Keratinocyte (primary cell): ENCODE measurements around the gene SNX30. TPM values are rescaled to one million over a fixed set of nuclear protein-coding genes. Genes with fewer than 3 reads are reported as not detected.

Experiments used
- DNase-seq: peaks from one replicate; pipeline ENCODE4 v3.0.0-alpha.2; 2011; ENCODE audit warnings: low read depth, missing footprints, low spot score
- FAIRE-seq: peaks from 2 replicates; lab custom pipeline; 2011; peaks lifted over from hg19 to GRCh38; lab: Jason Lieb, UNC
- H2AFZ ChIP-seq: 2 replicates; pipeline ENCODE4 v1.6.0; 2012; ENCODE audit warnings: low read length, control low read depth, inconsistent platforms; ENCODE audit not compliant: control insufficient read depth
- H3K27ac ChIP-seq: 2 replicates; pipeline ENCODE4 v1.5.1; 2011; ENCODE audit warnings: low read length; ENCODE audit not compliant: control insufficient read depth, insufficient read depth
- H3K27me3 ChIP-seq: 3 replicates; pipeline ENCODE4 v1.6.0; 2011; ENCODE audit warnings: low read length; ENCODE audit not compliant: control insufficient read depth, insufficient read depth; ENCODE audit errors: extremely low read depth
- H3K36me3 ChIP-seq, 2 experiments: 2 replicates in 1 of 2; 3 replicates in 1 of 2; pipeline ENCODE4 v1.5.1; 2011; ENCODE audit warnings: low read length in 2 of 2, mild to moderate bottlenecking in 1 of 2; ENCODE audit not compliant: control insufficient read depth in 2 of 2, insufficient read depth in 2 of 2; ENCODE audit errors: extremely low read depth in 1 of 2
- H3K4me1 ChIP-seq: 3 replicates; pipeline ENCODE4 v1.5.1; 2011; ENCODE audit warnings: low read length; ENCODE audit not compliant: control insufficient read depth, insufficient read depth; ENCODE audit errors: extremely low read depth
- H3K4me2 ChIP-seq: 3 replicates; pipeline ENCODE4 v1.6.0; 2011; ENCODE audit warnings: low read depth, low read length; ENCODE audit not compliant: control insufficient read depth, insufficient read depth; ENCODE audit errors: extremely low read depth
- H3K4me3 ChIP-seq, 3 experiments: fragments of 200-600 bp in 1 of 3; sonication (generic) in 1 of 3; 2 replicates in 2 of 3; 3 replicates in 1 of 3; pipeline ENCODE4 v1.5.1; 2011 to 2016; ENCODE audit warnings: low read length in 3 of 3, mild to moderate bottlenecking in 3 of 3, control low read depth in 2 of 3, inconsistent platforms in 1 of 3, low read depth in 1 of 3, mixed read lengths in 1 of 3, mixed run types in 1 of 3, moderate library complexity in 1 of 3; ENCODE audit not compliant: control insufficient read depth in 2 of 3, insufficient read depth in 2 of 3; ENCODE audit errors: extremely low read depth in 1 of 3
- H3K79me2 ChIP-seq: 2 replicates; pipeline ENCODE4 v1.6.0; 2012; ENCODE audit warnings: low read length; ENCODE audit not compliant: control insufficient read depth, insufficient read depth
- H3K9ac ChIP-seq: 3 replicates; pipeline ENCODE4 v1.6.0; 2011; ENCODE audit warnings: low read length; ENCODE audit not compliant: control insufficient read depth, insufficient read depth; ENCODE audit errors: extremely low read depth
- H3K9me1 ChIP-seq: 3 replicates; pipeline ENCODE4 v1.6.0; 2011; ENCODE audit warnings: low read length; ENCODE audit not compliant: control insufficient read depth, insufficient read depth; ENCODE audit errors: extremely low read depth
- H3K9me3 ChIP-seq: 2 replicates; pipeline ENCODE4 v1.5.1; 2012; ENCODE audit warnings: low read depth, low read length; ENCODE audit not compliant: control insufficient read depth
- H4K20me1 ChIP-seq: 3 replicates; pipeline ENCODE4 v1.6.0; 2011; ENCODE audit warnings: low read length; ENCODE audit not compliant: control insufficient read depth, insufficient read depth; ENCODE audit errors: extremely low read depth
- CTCF ChIP-seq, 3 experiments: IDR thresholded peaks in 1 of 3; conservative IDR thresholded peaks in 1 of 3; optimal IDR thresholded peaks in 1 of 3; 2 replicates in 2 of 3; 3 replicates in 1 of 3; pipeline versions ENCODE3 to v1.5.1; 2011; ENCODE audit warnings: low read length in 3 of 3, mild to moderate bottlenecking in 3 of 3, moderate library complexity in 2 of 3, control low read depth in 1 of 3, inconsistent platforms in 1 of 3; ENCODE audit not compliant: insufficient read depth in 2 of 3; ENCODE audit errors: extremely low read depth in 1 of 3
- EZH2 ChIP-seq: IDR thresholded peaks from one replicate; pipeline ENCODE4 v1.6.1; 2012; ENCODE audit warnings: inconsistent platforms, mild to moderate bottlenecking, low read length, moderate library complexity
- dilution Hi-C: fragments of 300-500 bp; cut with MboI; formaldehyde crosslinking; loops from one replicate; pipeline ENCODE4 v1.7.0; 2020; ENCODE audit warnings: low sequenced_read_pairs; ENCODE audit not compliant: extremely low pct_ligation_motif_present
- polyA plus RNA-seq, 5 experiments: library from polyadenylated mRNA; depleted of rRNA in 3 of 5; stranded (reverse) in 3 of 5; stranded (forward) in 1 of 5; unstranded in 1 of 5; fragments of >200 nt; gene quantifications; 1 replicate in 1 of 5; 2 replicates in 3 of 5; 3 replicates in 1 of 5; pipeline versions ENCODE4 v1.2.1 to v1.2.3, GENCODE V29; 2011 to 2012; ENCODE audit warnings: missing spikeins in 2 of 5, low read depth in 1 of 5, low replicate concordance in 1 of 5

Gene SNX30
- polyA plus RNA-seq, 1 donor (not counting 4 experiments of a cell fraction or from before 2014, with no cell fraction given), result 9.0 TPM

- Histone ChIP-seq H4K20me1 (no peaks in the 10 kb centered on the region), H3K4me1 (no peaks in the 10 kb centered on the region), H3K27ac (no peak overlapping the region), H3K27me3 (peaks cover 4% of the 10 kb centered on the region), H3K9me3 (no peaks in the 10 kb centered on the region), H3K4me2 (no peak overlapping the region), H3K4me3 (no peak overlapping the region), H3K9me1 (no peaks in the 10 kb centered on the region), H3K79me2 (no peaks in the 10 kb centered on the region), H3K9ac (no peak overlapping the region), H2AFZ (no peak overlapping the region), H3K36me3 (no peaks in the 10 kb centered on the region)
- FAIRE-seq (no peak), DNase-seq (no peak)
- dilution Hi-C loops, result no loop called here
- TF ChIP-seq CTCF (optimal IDR thresholded peaks at IDR 0.05 in 1 of 3, IDR thresholded peaks at IDR 0.05 in 1 of 3, conservative IDR thresholded peaks at IDR 0.05 in 1 of 3; ENCODE audit: extremely low read depth in 1 of 3, insufficient read depth in 2 of 3, low read length in 3 of 3), result no peak
- no peak for TF ChIP-seq EZH2
Observed at GRCh38 chr9:112905084-112905483, 154.5 kb downstream of the SNX30 start.

- no peak overlapping the region for H3K4me3 ChIP-seq
- H3K9ac ChIP-seq, result no peak overlapping the region
- peaks cover 3% of the 10 kb centered on the region for H3K27me3 ChIP-seq
- H3K36me3 ChIP-seq, result no peaks in the 10 kb centered on the region
- FAIRE-seq, result no peak
- H3K9me1 ChIP-seq, result no peaks in the 10 kb centered on the region
- H4K20me1 ChIP-seq, result no peaks in the 10 kb centered on the region
- no peak overlapping the region for H3K4me2 ChIP-seq
- dilution Hi-C loops, result no loop called here
- H2AFZ ChIP-seq, result no peak overlapping the region
- H3K27ac ChIP-seq, result no peak overlapping the region
- no peak for DNase-seq
- H3K9me3 ChIP-seq, result no peaks in the 10 kb centered on the region
- no peak for TF ChIP-seq CTCF (optimal IDR thresholded peaks at IDR 0.05 in 1 of 3, IDR thresholded peaks at IDR 0.05 in 1 of 3, conservative IDR thresholded peaks at IDR 0.05 in 1 of 3; ENCODE audit: extremely low read depth in 1 of 3, insufficient read depth in 2 of 3, low read length in 3 of 3)
- TF ChIP-seq EZH2, result no peak
- H3K79me2 ChIP-seq, result no peaks in the 10 kb centered on the region
- no peaks in the 10 kb centered on the region for H3K4me1 ChIP-seq
Observed at GRCh38 chr9:112911736-112912135, 161.2 kb downstream of the SNX30 start.
